ENCODE data around the gene PDZD2.

The PDZD2 gene

GRCh38 chr5:31944684-31945445 lies 305.9 kb downstream of the PDZD2 start:
- Histone ChIP-seq H3K4me3 (no peak overlapping the region), H3K4me1 (no peaks in the 10 kb centered on the region), H3K27ac (no peak overlapping the region), H3K27me3 (no peaks in the 10 kb centered on the region), H3K36me3 (no peaks in the 10 kb centered on the region), H3K9me3 (no peaks in the 10 kb centered on the region)
- intact Hi-C loops (cut with DNase I; ENCODE audit: low total_unique reads), result no loop called here
- DNase-seq, result no peak
- TF ChIP-seq, protein P1, sequence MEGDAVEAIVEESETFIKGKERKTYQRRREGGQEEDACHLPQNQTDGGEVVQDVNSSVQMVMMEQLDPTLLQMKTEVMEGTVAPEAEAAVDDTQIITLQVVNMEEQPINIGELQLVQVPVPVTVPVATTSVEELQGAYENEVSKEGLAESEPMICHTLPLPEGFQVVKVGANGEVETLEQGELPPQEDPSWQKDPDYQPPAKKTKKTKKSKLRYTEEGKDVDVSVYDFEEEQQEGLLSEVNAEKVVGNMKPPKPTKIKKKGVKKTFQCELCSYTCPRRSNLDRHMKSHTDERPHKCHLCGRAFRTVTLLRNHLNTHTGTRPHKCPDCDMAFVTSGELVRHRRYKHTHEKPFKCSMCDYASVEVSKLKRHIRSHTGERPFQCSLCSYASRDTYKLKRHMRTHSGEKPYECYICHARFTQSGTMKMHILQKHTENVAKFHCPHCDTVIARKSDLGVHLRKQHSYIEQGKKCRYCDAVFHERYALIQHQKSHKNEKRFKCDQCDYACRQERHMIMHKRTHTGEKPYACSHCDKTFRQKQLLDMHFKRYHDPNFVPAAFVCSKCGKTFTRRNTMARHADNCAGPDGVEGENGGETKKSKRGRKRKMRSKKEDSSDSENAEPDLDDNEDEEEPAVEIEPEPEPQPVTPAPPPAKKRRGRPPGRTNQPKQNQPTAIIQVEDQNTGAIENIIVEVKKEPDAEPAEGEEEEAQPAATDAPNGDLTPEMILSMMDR (IDR thresholded peaks at IDR 0.05), result no peak

DNA sequence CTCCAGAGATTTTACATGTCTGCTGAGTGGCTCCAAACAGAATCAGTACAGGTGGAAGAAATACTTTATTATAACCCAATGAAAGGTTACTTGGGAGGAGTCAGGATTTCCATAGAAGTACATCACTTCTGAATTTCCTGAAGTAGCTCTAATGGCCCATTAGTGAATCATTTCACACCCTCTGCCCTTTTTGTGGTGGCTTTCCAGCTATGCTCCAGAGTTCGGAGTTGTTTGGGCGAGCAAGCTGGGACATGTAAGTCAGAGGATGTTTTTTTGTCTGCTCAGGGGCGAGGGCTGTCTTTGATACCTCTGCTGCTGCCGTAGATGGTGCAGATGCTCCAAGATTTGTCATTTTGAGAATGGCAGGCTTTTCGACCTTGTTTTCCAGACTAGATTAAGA lies 309.1 kb downstream of the PDZD2 start:
- intact Hi-C loops (cut with DNase I; ENCODE audit: low total_unique reads), result no loop called here
- Histone ChIP-seq H3K9me3 (no peaks in the 10 kb centered on the region), H3K4me1 (peaks cover 0 to 7% (median 0%) of the 10 kb centered on the region in 4 donors), H3K27ac (no peak overlapping the region), H3K4me3 (no peak overlapping the region), H3K27me3 (no peaks in the 10 kb centered on the region), H3K36me3 (no peaks in the 10 kb centered on the region)
- TF ChIP-seq, protein P1 (IDR thresholded peaks at IDR 0.05), result no peak
- no peak for DNase-seq

GRCh38 chr5:31952067-31952466 lies 313.1 kb downstream of the PDZD2 start:
- H3K27me3 ChIP-seq, result no peaks in the 10 kb centered on the region
- H3K4me3 ChIP-seq, result no peak overlapping the region
- TF ChIP-seq, protein P1 (IDR thresholded peaks at IDR 0.05), result no peak
- no peaks in the 10 kb centered on the region for H3K9me3 ChIP-seq
- peaks cover 0 to 15% (median 0%) of the 10 kb centered on the region in 4 donors for H3K4me1 ChIP-seq
- H3K36me3 ChIP-seq, result no peaks in the 10 kb centered on the region
- no peak overlapping the region for H3K27ac ChIP-seq
- DNase-seq, result no peak
- intact Hi-C loops (cut with DNase I; ENCODE audit: low total_unique reads), result no loop called here

- no peak for DNase-seq
- Histone ChIP-seq H3K9me3 (no peaks in the 10 kb centered on the region), H3K4me3 (no peak overlapping the region), H3K4me1 (peaks cover 0 to 15% (median 0%) of the 10 kb centered on the region in 4 donors), H3K36me3 (no peaks in the 10 kb centered on the region), H3K27ac (no peak overlapping the region), H3K27me3 (no peaks in the 10 kb centered on the region)
- TF ChIP-seq, protein P1 (IDR thresholded peaks at IDR 0.05), result no peak
- intact Hi-C loops (cut with DNase I; ENCODE audit: low total_unique reads), result no loop called here
Measured at GRCh38 chr5:31954091-31954490, 315.2 kb downstream of the PDZD2 start.

- H3K27me3 ChIP-seq, result no peaks in the 10 kb centered on the region
- H3K36me3 ChIP-seq, result no peaks in the 10 kb centered on the region
- no peak overlapping the region for H3K4me3 ChIP-seq
- intact Hi-C loops (cut with DNase I; ENCODE audit: low total_unique reads), result no loop called here
- H3K27ac ChIP-seq, result no peak overlapping the region
- TF ChIP-seq, protein P1 (IDR thresholded peaks at IDR 0.05), result no peak
- no peak for DNase-seq
- H3K9me3 ChIP-seq, result no peaks in the 10 kb centered on the region
- H3K4me1 ChIP-seq, result peaks cover 0 to 10% (median 1%) of the 10 kb centered on the region in 4 donors
Measured at GRCh38 chr5:31957151-31957550, 318.2 kb downstream of the PDZD2 start.

Measured in tibial artery (tissue), 4 donors.